WTC11 (cell line): Measurements from ENCODE around the gene HVCN1. TPM values are rescaled to one million over a fixed set of nuclear protein-coding genes. Genes with fewer than 3 reads are reported as not detected.

Source experiments
- ATAC-seq: fragments of 200-7000 bp; cut with Tn5 transposase; 2 replicates; pipeline ENCODE4 v1.10.0; 2021; ENCODE audit warnings: mild to moderate bottlenecking, moderate library complexity
- CTCF ChIA-PET: fragments of 300-600 bp; sonication (Branson Sonifier 250); formaldehyde crosslinking; loops from one replicate; lab custom pipeline; 2021; ENCODE audit warnings: antibody characterized with exemption; lab: Charles Lee
- POLR2A ChIA-PET: fragments of 350-600 bp; sonication (Branson Sonifier 250); formaldehyde crosslinking; loops from one replicate; lab custom pipeline; 2021; ENCODE audit warnings: antibody characterized with exemption; lab: Charles Lee
- DNase-seq: peaks from one replicate; pipeline ENCODE4 v3.0.0; 2021; ENCODE audit warnings: low spot score
- H3K27ac Mint-ChIP-seq: 2 replicates; pipeline ENCODE4 v1.8.0; 2021; ENCODE audit warnings: mixed read lengths
- H3K27me3 Mint-ChIP-seq: 2 replicates; pipeline ENCODE4 v1.8.0; 2021; ENCODE audit warnings: low read depth, mild to moderate bottlenecking, moderate library complexity, mixed read lengths
- H3K36me3 Mint-ChIP-seq: 2 replicates; pipeline ENCODE4 v1.8.0; 2021; ENCODE audit warnings: mixed read lengths
- H3K4me1 Mint-ChIP-seq: 2 replicates; pipeline ENCODE4 v1.8.0; 2022; ENCODE audit warnings: mixed read lengths
- H3K4me3 Mint-ChIP-seq: 2 replicates; pipeline ENCODE4 v1.8.0; 2021; ENCODE audit warnings: mild to moderate bottlenecking, moderate library complexity, mixed read lengths
- H3K9me3 Mint-ChIP-seq: 2 replicates; pipeline ENCODE4 v1.8.0; 2021; ENCODE audit warnings: mixed read lengths
- AR ChIP-seq: fragments of 250-450 bp; sonication (Bioruptor Pico); IDR thresholded peaks from 2 replicates; pipeline ENCODE4 v1.9.0; 2021; ENCODE audit warnings: mild to moderate bottlenecking
- ATF1 ChIP-seq: sonication (generic); formaldehyde crosslinking; IDR thresholded peaks from 2 replicates; pipeline ENCODE4 v1.8.1; 2023; ENCODE audit warnings: mild to moderate bottlenecking, moderate library complexity, missing genetic modification reagents
- ATF2 ChIP-seq: sonication (generic); formaldehyde crosslinking; IDR thresholded peaks from 2 replicates; pipeline ENCODE4 v1.8.1; 2022; ENCODE audit warnings: low read depth, missing genetic modification reagents, borderline replicate concordance
- ATF3 ChIP-seq: sonication (generic); formaldehyde crosslinking; conservative IDR thresholded peaks from 2 replicates; pipeline ENCODE4 v1.8.1; 2022; ENCODE audit warnings: mild to moderate bottlenecking, missing genetic modification reagents
- ATF6 ChIP-seq: sonication (generic); formaldehyde crosslinking; IDR thresholded peaks from 2 replicates; pipeline ENCODE4 v1.8.1; 2023; ENCODE audit warnings: mild to moderate bottlenecking, missing genetic modification reagents
- CREB1 ChIP-seq: sonication (generic); formaldehyde crosslinking; IDR thresholded peaks from 2 replicates; pipeline ENCODE4 v1.8.0; 2023; ENCODE audit warnings: mild to moderate bottlenecking, missing genetic modification reagents
- CTCF ChIP-seq: fragments of 200-600 bp; IDR thresholded peaks from 2 replicates; pipeline ENCODE4 v1.8.0; 2022; ENCODE audit warnings: antibody characterized with exemption
- E2F5 ChIP-seq: sonication (generic); formaldehyde crosslinking; IDR thresholded peaks from 2 replicates; pipeline ENCODE4 v1.8.1; 2022; ENCODE audit warnings: mild to moderate bottlenecking, moderate library complexity, missing genetic modification reagents
- FOXP1 ChIP-seq: sonication (generic); formaldehyde crosslinking; IDR thresholded peaks from 2 replicates; pipeline ENCODE4 v1.8.0; 2022; ENCODE audit warnings: missing genetic modification reagents, mild to moderate bottlenecking, moderate library complexity, borderline replicate concordance
- GABPB1 ChIP-seq: sonication (generic); formaldehyde crosslinking; IDR thresholded peaks from 2 replicates; pipeline ENCODE4 v1.8.1; 2023; ENCODE audit warnings: mild to moderate bottlenecking, missing genetic modification reagents
- MXD4 ChIP-seq: fragments of 250-450 bp; sonication (Bioruptor Pico); IDR thresholded peaks from 2 replicates; pipeline ENCODE4 v1.8.0; 2021; ENCODE audit warnings: mild to moderate bottlenecking, moderate library complexity, borderline replicate concordance
- NFATC4 ChIP-seq: fragments of 250-450 bp; sonication (Bioruptor Pico); IDR thresholded peaks from 2 replicates; pipeline ENCODE4 v1.9.0; 2021; ENCODE audit warnings: mild to moderate bottlenecking
- USF2 ChIP-seq: sonication (generic); formaldehyde crosslinking; IDR thresholded peaks from 2 replicates; pipeline ENCODE4 v1.8.1; 2023; ENCODE audit warnings: mild to moderate bottlenecking, missing genetic modification reagents, moderate library complexity
- ZNF121 ChIP-seq: sonication (generic); formaldehyde crosslinking; IDR thresholded peaks from 2 replicates; pipeline ENCODE4 v1.8.0; 2023; ENCODE audit warnings: missing genetic modification reagents
- ZNF138 ChIP-seq: sonication (generic); formaldehyde crosslinking; conservative IDR thresholded peaks from 2 replicates; pipeline ENCODE4 v1.8.1; 2022; ENCODE audit warnings: mild to moderate bottlenecking, moderate library complexity, missing genetic modification reagents
- ZNF281 ChIP-seq: sonication (generic); formaldehyde crosslinking; IDR thresholded peaks from 2 replicates; pipeline ENCODE4 v1.8.0; 2023; ENCODE audit warnings: mild to moderate bottlenecking, missing genetic modification reagents
- ZNF671 ChIP-seq: fragments of 250-450 bp; sonication (Bioruptor Pico); IDR thresholded peaks from 2 replicates; pipeline ENCODE4 v1.8.0; 2021; ENCODE audit warnings: mild to moderate bottlenecking
- total RNA-seq: library from RNA; stranded (reverse); gene quantifications from 3 replicates; pipeline ENCODE4 v1.2.3, GENCODE V29; 2021

HVCN1 gene
- total RNA-seq, 1 experiment from 2014 or later: 5.7 TPM

GRCh38 chr12:110658242-110658641 is 30.7 kb downstream of the HVCN1 start (continued):
- no peak for TF ChIP-seq ZNF281
- TF ChIP-seq, all 79 proteins: peak for 0

- no peak overlapping the region for H3K27ac Mint-ChIP-seq
- POLR2A ChIA-PET: interaction anchor here (0.7 kb wide), 1 partner anchor 12 kb away, joined by 3 read pairs; no protein-coding TSS in a partner anchor
- ATAC-seq (no peak), DNase-seq (no peak)
- TF ChIP-seq CREB1 (CRISPR knock-in tag) (no peak), E2F5 (CRISPR knock-in tag) (no peak), GABPB1 (CRISPR knock-in tag) (no peak), ATF6 (CRISPR knock-in tag) (no peak), ATF3 (CRISPR knock-in tag) (no peak), CTCF (no peak), MXD4 (CRISPR knock-in tag) (no peak), ZNF121 (CRISPR knock-in tag) (no peak), FOXP1 (CRISPR knock-in tag) (no peak), ZNF138 (CRISPR knock-in tag) (no peak), ZNF671 (CRISPR knock-in tag) (no peak), NFATC4 (no peak), USF2 (CRISPR knock-in tag) (no peak)
- H3K4me1 Mint-ChIP-seq: peaks cover 13% of the 10 kb centered on the region
- no peaks in the 10 kb centered on the region for H3K27me3 Mint-ChIP-seq
- H3K9me3 Mint-ChIP-seq: no peaks in the 10 kb centered on the region
- H3K36me3 Mint-ChIP-seq: no peaks in the 10 kb centered on the region; the same call in 1 of the 2 replicates
- H3K4me3 Mint-ChIP-seq: no peak overlapping the region
- CTCF ChIA-PET: no interaction called here
Observed at GRCh38 chr12:110657747-110658146, 31.2 kb downstream of the HVCN1 start.

GRCh38 chr12:110656071-110656655 is 32.8 kb downstream of the HVCN1 start:
- Mint-ChIP-seq H3K9me3 (no peaks in the 10 kb centered on the region), H3K36me3 (peaks cover 2% of the 10 kb centered on the region; the same call in 1 of the 2 replicates), H3K27me3 (no peaks in the 10 kb centered on the region), H3K4me1 (peaks cover 13% of the 10 kb centered on the region), H3K4me3 (no peak overlapping the region), H3K27ac (peak overlapping the region; percentile 46; the same call in 1 of the 2 replicates)
- ChIA-PET POLR2A (no interaction called here), CTCF (interaction anchor here (1.0 kb wide), 1 partner anchor 225 kb away, joined by 3 read pairs; no protein-coding TSS in a partner anchor)
- DNase-seq (no peak), ATAC-seq (no peak)
- TF ChIP-seq NFATC4: no peak
- TF ChIP-seq E2F5 (CRISPR knock-in tag): no peak
- TF ChIP-seq ATF1 (CRISPR knock-in tag): no peak
- TF ChIP-seq AR (CRISPR knock-in tag): no peak
- no peak for TF ChIP-seq ATF2
